Astrocyte of the spinal cord (primary cell): Measurements from ENCODE around the gene TANK.
"Not testable (repeated sequence)": the region's sequence is repeated elsewhere in the genome, so short reads cannot be mapped to it uniquely, and the experiment has no call there.

Source experiments
- DNase-seq: peaks from one replicate; pipeline ENCODE4 v3.0.0; 2011; ENCODE audit warnings: low read depth, low spot score
- H3K4me3 ChIP-seq: 2 replicates; pipeline ENCODE4 v1.5.1; 2011; ENCODE audit warnings: low read depth, mild to moderate bottlenecking, low read length, moderate library complexity
- in situ Hi-C: cut with HindIII; loops from 2 replicates; pipeline ENCODE4 v1.10.0; 2017; ENCODE audit warnings: low sequenced_read_pairs
- TF ChIP-seq, protein P1 (sequence below): IDR thresholded peaks from 2 replicates; pipeline ENCODE4 v1.5.1; 2012; ENCODE audit warnings: low read depth, mild to moderate bottlenecking, low read length, inconsistent platforms

TANK gene

DNA sequence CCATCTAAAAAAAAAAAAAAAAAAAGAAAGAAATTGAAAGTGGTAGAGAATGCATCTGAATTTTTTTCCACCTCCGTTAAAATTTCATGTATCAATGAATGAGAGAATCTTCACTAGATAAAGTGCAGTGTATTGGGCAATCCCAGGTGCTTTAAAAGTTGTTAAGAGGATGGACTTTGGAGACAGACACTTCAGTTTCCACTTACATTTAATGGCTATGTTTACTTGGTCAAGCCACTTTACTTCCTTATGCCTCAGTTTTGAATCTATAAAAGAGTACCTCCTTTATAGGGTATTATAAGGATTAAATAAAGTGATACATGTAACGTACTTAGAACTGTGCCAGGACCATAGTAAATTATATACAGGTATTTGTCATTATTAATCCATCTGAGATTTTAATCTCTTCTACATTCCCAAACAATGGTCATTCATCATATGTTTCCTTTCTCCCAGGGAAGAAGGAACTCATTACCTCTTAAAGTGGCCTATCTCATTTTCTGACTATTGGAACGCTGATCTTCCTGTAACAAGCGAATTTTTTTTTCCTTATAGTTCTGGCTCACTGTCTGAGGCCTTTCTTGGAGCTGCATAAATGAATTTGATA is 29.1 kb upstream of the TANK start:
- DNase-seq, result no peak
- in situ Hi-C loops, result no loop called here
- TF ChIP-seq, protein P1, sequence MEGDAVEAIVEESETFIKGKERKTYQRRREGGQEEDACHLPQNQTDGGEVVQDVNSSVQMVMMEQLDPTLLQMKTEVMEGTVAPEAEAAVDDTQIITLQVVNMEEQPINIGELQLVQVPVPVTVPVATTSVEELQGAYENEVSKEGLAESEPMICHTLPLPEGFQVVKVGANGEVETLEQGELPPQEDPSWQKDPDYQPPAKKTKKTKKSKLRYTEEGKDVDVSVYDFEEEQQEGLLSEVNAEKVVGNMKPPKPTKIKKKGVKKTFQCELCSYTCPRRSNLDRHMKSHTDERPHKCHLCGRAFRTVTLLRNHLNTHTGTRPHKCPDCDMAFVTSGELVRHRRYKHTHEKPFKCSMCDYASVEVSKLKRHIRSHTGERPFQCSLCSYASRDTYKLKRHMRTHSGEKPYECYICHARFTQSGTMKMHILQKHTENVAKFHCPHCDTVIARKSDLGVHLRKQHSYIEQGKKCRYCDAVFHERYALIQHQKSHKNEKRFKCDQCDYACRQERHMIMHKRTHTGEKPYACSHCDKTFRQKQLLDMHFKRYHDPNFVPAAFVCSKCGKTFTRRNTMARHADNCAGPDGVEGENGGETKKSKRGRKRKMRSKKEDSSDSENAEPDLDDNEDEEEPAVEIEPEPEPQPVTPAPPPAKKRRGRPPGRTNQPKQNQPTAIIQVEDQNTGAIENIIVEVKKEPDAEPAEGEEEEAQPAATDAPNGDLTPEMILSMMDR, result no peak
- H3K4me3 ChIP-seq, result no peak overlapping the region

DNA sequence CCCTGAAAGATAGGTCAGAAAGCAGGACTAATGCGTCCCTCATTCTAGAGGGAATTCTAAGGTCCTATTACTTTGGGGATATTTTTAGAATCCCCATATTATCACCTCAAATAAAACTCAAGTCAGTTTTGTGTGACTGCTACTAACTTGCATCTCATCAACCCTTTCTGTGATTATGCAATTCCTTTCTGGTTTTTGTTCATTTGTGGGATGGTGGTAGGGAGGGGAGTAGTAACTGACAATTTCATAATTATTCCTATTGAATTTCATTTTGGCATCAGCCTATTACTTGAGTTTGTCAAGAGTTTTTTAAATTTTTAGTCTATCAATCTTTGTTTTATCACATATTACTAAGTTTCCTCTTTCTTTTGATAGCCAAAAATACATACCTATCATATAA is 28.4 kb upstream of the TANK start:
- no peak overlapping the region for H3K4me3 ChIP-seq
- in situ Hi-C loops, result no loop called here
- TF ChIP-seq, protein P1, result no peak
- no peak for DNase-seq

DNA sequence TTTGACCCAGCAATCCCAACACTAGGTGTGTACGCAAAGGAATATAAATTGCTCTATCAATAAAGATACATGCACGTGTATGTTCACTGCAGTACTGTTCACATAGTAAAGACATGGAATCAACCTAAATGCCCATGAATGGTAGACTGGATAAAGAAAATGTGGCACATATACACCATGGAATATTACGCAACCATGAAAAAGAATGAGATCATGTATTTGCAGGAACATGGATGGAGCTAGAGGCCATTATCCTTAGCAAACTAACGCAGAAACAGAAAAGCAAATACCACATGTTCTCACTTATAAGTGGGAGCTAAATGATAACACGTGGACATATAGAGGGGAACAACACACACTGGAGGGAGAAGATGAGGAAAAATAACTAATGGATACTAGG is 27.8 kb upstream of the TANK start:
- in situ Hi-C loops, DNase-seq, H3K4me3 ChIP-seq: not testable (repeated sequence)

DNA sequence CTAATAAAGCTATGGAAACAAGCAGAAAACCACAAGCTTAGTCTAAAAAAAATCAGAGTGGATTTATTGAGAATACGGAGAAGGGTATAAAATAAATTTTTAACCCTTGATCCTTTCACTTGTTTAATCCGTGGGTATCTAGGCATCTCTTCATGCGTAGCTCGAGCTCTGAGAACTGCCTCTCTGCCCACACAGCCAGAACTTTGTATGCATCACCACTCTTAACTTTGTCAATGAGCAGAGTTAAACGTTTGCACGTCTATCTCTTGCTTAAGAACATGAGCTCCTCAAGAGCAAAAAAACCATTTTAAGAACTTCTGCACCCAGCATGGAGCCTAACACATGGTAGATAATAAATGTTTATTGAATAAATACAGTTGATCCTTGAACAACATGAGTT is 26.9 kb upstream of the TANK start:
- TF ChIP-seq, protein P1, result no peak
- no peak for DNase-seq
- in situ Hi-C loops, result no loop called here
- H3K4me3 ChIP-seq, result no peak overlapping the region

DNA sequence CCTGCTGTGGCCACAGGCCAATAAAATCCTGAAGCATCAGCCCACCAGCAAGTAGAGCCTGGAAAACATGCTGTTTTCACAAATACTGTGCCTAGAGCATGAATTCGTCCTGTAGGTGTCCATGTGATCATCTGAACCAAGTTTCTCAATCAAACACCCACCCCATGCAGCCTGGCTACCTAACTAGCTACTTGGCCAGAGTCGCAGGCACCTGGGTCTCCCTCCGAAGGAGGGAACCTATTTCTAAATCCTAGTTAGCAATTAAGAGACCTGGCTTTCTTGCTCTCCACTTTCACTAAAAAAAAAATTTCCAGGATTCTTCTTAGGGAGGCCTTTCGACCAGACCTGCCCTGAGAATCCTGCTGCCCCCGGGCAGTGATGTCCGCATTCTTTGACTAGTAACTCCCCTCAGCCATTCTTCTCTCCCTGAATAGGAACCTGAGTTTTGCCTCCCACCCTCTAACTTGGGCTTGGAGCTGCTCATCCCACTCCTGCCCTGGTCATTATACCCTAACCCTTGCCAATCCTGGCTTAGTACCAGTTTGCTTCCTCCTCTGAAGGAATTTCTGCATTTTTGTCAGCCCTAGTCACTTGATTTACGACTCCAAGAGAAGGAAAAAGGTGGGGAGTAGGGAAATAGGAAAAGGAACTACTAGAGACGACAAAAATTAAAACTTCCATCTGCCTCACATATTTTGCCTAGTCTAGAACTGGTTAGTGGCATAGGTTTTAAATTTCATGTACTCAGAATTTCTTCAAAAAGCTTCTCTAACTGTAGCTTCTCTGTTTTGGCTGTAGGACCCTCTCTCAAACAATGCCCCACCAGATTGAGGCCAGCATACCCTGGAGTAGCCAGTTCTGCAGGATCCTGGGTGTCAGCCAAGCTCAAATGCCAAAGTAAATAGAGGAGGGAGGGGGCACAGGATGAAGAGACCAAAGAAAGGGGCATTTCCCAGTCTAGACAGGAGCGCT is 25.4 kb upstream of the TANK start:
- DNase-seq, result peak; percentile 44
- TF ChIP-seq, protein P1, result no peak
- in situ Hi-C loops, result no loop called here
- H3K4me3 ChIP-seq, result no peak overlapping the region

DNA sequence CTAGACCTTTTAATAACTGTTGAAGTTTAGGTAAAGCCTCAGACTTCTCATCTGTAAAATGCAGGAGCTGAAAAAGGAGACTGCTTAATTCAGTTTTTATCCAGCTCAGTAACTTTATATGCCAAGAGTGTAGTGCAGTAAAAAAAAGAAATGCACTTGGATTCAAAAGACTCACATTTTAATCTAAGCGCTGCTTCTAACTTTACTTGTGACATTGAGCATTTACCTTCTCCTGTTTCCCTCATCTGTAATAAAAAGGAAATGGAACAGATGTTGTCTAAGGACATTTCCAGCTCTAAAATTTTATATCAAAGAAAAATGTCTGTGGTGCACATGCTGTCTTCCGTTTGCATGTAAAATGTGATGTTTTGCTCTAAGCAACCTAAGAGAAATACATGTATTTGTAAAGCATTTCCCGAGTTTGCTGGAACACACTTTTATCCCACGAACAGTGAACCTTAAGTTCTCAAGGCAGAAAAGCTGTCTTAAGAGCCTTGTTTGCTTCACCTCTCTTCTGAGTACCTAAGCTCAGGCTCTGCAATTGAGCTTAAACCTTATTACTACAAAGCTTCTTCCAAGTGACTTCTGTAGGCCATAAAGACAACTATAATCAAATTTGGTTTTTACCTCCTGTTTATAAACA is 24.2 kb upstream of the TANK start:
- in situ Hi-C loops, result no loop called here
- no peak overlapping the region for H3K4me3 ChIP-seq
- TF ChIP-seq, protein P1, result no peak
- DNase-seq, result peak; percentile 11
